ENCODE data around the gene KANSL1. TPM values are rescaled to one million over a fixed set of nuclear protein-coding genes. Genes with fewer than 3 reads are reported as not detected.
"Not testable (repeated sequence)": the region's sequence is repeated elsewhere in the genome, so short reads cannot be mapped to it uniquely, and the experiment has no call there.

KANSL1 gene
- total RNA-seq, 1 donor from 2014 or later = 56.0 TPM

GRCh38 chr17:46025510-46026165 lies 167.6 kb downstream of the KANSL1 start:
- DNase-seq (ENCODE audit: low read depth in 2 of 2) = no peak

- DNase-seq (ENCODE audit: low read depth in 2 of 2) = no peak
Observed at GRCh38 chr17:46025060-46025459, 168.2 kb downstream of the KANSL1 start.

GRCh38 chr17:46024590-46024989 lies 168.6 kb downstream of the KANSL1 start:
- DNase-seq (ENCODE audit: low read depth in 2 of 2) = no peak

GRCh38 chr17:46023783-46024388 lies 169.3 kb downstream of the KANSL1 start:
- no peak for DNase-seq (ENCODE audit: low read depth in 2 of 2)

GRCh38 chr17:46023366-46023765 lies 169.9 kb downstream of the KANSL1 start:
- DNase-seq (ENCODE audit: low read depth in 2 of 2) = not testable (repeated sequence)

- DNase-seq (ENCODE audit: low read depth in 2 of 2) = no peak
Observed at GRCh38 chr17:46020998-46021397, 172.2 kb downstream of the KANSL1 start.

- no peak for DNase-seq (ENCODE audit: low read depth in 2 of 2)
Observed at GRCh38 chr17:46020023-46020761, 173.0 kb downstream of the KANSL1 start.

- not testable (repeated sequence) for DNase-seq (ENCODE audit: low read depth in 2 of 2)
Observed at GRCh38 chr17:46019408-46019925, 173.8 kb downstream of the KANSL1 start.

- DNase-seq (ENCODE audit: low read depth in 2 of 2) = no peak
Observed at GRCh38 chr17:46013502-46014165, 179.6 kb downstream of the KANSL1 start.

GRCh38 chr17:46013127-46013501 lies 180.1 kb downstream of the KANSL1 start:
- no peak for DNase-seq (ENCODE audit: low read depth in 2 of 2)

- no peak for DNase-seq (ENCODE audit: low read depth in 2 of 2)
Observed at GRCh38 chr17:46012506-46013079, 180.6 kb downstream of the KANSL1 start.

GRCh38 chr17:46011711-46012505 lies 181.3 kb downstream of the KANSL1 start:
- DNase-seq (ENCODE audit: low read depth in 2 of 2) = no peak

GRCh38 chr17:46010597-46011186 lies 182.5 kb downstream of the KANSL1 start:
- no peak for DNase-seq (ENCODE audit: low read depth in 2 of 2)

- DNase-seq (ENCODE audit: low read depth in 2 of 2) = no peak
Observed at GRCh38 chr17:46009681-46010596, 183.3 kb downstream of the KANSL1 start.

GRCh38 chr17:46008591-46008990 lies 184.6 kb downstream of the KANSL1 start:
- no peak for DNase-seq (ENCODE audit: low read depth in 2 of 2)

GRCh38 chr17:46007461-46007965 lies 185.7 kb downstream of the KANSL1 start:
- no peak for DNase-seq (ENCODE audit: low read depth in 2 of 2)

GRCh38 chr17:46006082-46006481 lies 187.1 kb downstream of the KANSL1 start:
- not testable (repeated sequence) for DNase-seq (ENCODE audit: low read depth in 2 of 2)

GRCh38 chr17:46003907-46004748 lies 189.1 kb downstream of the KANSL1 start:
- DNase-seq (ENCODE audit: low read depth in 2 of 2) = no peak
